ENCODE results near the gene LRP11. TPM values are rescaled to one million over a fixed set of nuclear protein-coding genes. Genes with fewer than 3 reads are reported as not detected.

The LRP11 gene
- total and polyA plus RNA-seq, 2 of the 13 experiments (the other 11 are each of a cell fraction or from before 2014, with no cell fraction given): 32.4 to 48.9 TPM

GRCh38 chr6:149831308-149831820 lies 32.8 kb downstream of the LRP11 start (continued):
- no peak for TF ChIP-seq ZNF318 (CRISPR knock-in tag; IDR thresholded peaks at IDR 0.05)
- TF ChIP-seq SMAD3 (CRISPR knock-in tag; IDR thresholded peaks at IDR 0.05): 0 out of 2 replicates have a peak, but pooled peaks have one; percentile 28
- no peak for TF ChIP-seq ZNF589 (CRISPR knock-in tag; conservative IDR thresholded peaks at IDR 0.05)
- no peak for TF ChIP-seq ARID2 (CRISPR knock-in tag; IDR thresholded peaks at IDR 0.05; ENCODE audit: borderline replicate concordance)
- TF ChIP-seq POLR2A (IDR thresholded peaks at IDR 0.05; ENCODE audit: insufficient read depth in 1 of 2, low read depth in 2 of 2, low read length in 2 of 2): peak in 1 of 2 experiments; percentile 50; a peak in 1 of 4 replicates
- TF ChIP-seq ZNF619 (CRISPR knock-in tag; IDR thresholded peaks at IDR 0.05): 0 out of 2 replicates have a peak, but pooled peaks have one; percentile 49
- TF ChIP-seq AHR (CRISPR knock-in tag; IDR thresholded peaks at IDR 0.05): 0 out of 2 replicates have a peak, but pooled peaks have one; percentile 26
- peak; percentile 25; the same call in 1 of the 2 replicates for TF ChIP-seq CTCF (CRISPR knock-in tag; IDR thresholded peaks at IDR 0.05)
- 0 out of 2 replicates have a peak, but pooled peaks have one; percentile 62 for TF ChIP-seq KMT2A (CRISPR knock-in tag; IDR thresholded peaks at IDR 0.05)
- peak; percentile 93 for TF ChIP-seq MAX (IDR thresholded peaks at IDR 0.05)
